ENCODE data around the gene B4GALT3.

- TF ChIP-seq ZBTB7A (IDR thresholded peaks at IDR 0.05; ENCODE audit: low read depth), result no peak
- TF ChIP-seq TCF12 (IDR thresholded peaks at IDR 0.05; ENCODE audit: low read depth), result no peak
- no peak for TF ChIP-seq TEAD4 (IDR thresholded peaks at IDR 0.05)
- no peak for TF ChIP-seq YY1 (IDR thresholded peaks at IDR 0.05; ENCODE audit: low read depth)
- no peak for TF ChIP-seq TAF1 (IDR thresholded peaks at IDR 0.05; ENCODE audit: low read depth)
Measured at GRCh38 chr1:161180639-161181038, 3.3 kb upstream of the B4GALT3 start.

Measured in Ishikawa (cell line).